ENCODE results near the gene FOXP4. TPM values are rescaled to one million over a fixed set of nuclear protein-coding genes. Genes with fewer than 3 reads are reported as not detected.

FOXP4 gene
- total RNA-seq, 1 donor from 2014 or later: 2.7 TPM

- no peak overlapping the region for H3K4me3 ChIP-seq
- H3K4me2 ChIP-seq: peak overlapping the region; percentile 47
- Mint-ChIP-seq H3K9me3 (no peaks in the 10 kb centered on the region), H3K27ac (peak overlapping the region; percentile 86), H3K4me3 (no peak overlapping the region), H3K36me3 (no peaks in the 10 kb centered on the region), H3K4me1 (peaks cover 63% of the 10 kb centered on the region), H3K27me3 (ENCODE audit: insufficient read depth, low read depth) (peaks cover 22% of the 10 kb centered on the region)
- H3K27ac ChIP-seq: no peak overlapping the region
- H2AFZ ChIP-seq (replicated peaks): no peak overlapping the region
- no peak overlapping the region for H3K9ac ChIP-seq
- H3K27me3 ChIP-seq: peaks cover 75% of the 10 kb centered on the region
- H3K36me3 ChIP-seq: no peaks in the 10 kb centered on the region
- no peak for DNase-seq (ENCODE audit: low spot score)
- no peak for TF ChIP-seq CTCF (IDR thresholded peaks at IDR 0.05)
- TF ChIP-seq EZH2phosphoT487 (IDR thresholded peaks at IDR 0.05): no peak
- TF ChIP-seq EZH2 (IDR thresholded peaks at IDR 0.05): no peak
- H3F3A ChIP-seq (ENCODE audit: low read depth): peaks cover 24% of the 10 kb centered on the region
- peaks cover 5% of the 10 kb centered on the region for H4K20me1 ChIP-seq (ENCODE audit: low read depth)
- H3K79me2 ChIP-seq (ENCODE audit: low read depth): no peaks in the 10 kb centered on the region
- H3K9me3 ChIP-seq (ENCODE audit: low read depth): no peaks in the 10 kb centered on the region
- H3K4me1 ChIP-seq: peaks cover 32% of the 10 kb centered on the region
These were observed 22.1 kb upstream of the FOXP4 start for GRCh38 chr6:41523915-41524633.

GRCh38 chr6:41524634-41525011 lies 21.6 kb upstream of the FOXP4 start:
- no peaks in the 10 kb centered on the region for H3K79me2 ChIP-seq (ENCODE audit: low read depth)
- H3K9me3 ChIP-seq (ENCODE audit: low read depth): no peaks in the 10 kb centered on the region
- H3K4me2 ChIP-seq: peak overlapping the region; percentile 47
- Mint-ChIP-seq H3K27me3 (ENCODE audit: insufficient read depth, low read depth) (peaks cover 22% of the 10 kb centered on the region), H3K4me1 (peaks cover 61% of the 10 kb centered on the region), H3K27ac (peak overlapping the region; percentile 86), H3K4me3 (no peak overlapping the region), H3K9me3 (no peaks in the 10 kb centered on the region), H3K36me3 (no peaks in the 10 kb centered on the region)
- H3K27me3 ChIP-seq: peaks cover 79% of the 10 kb centered on the region
- H2AFZ ChIP-seq (replicated peaks): no peak overlapping the region
- H3K4me1 ChIP-seq: peaks cover 28% of the 10 kb centered on the region
- no peak overlapping the region for H3K9ac ChIP-seq
- no peak overlapping the region for H3K27ac ChIP-seq
- H3K4me3 ChIP-seq: no peak overlapping the region
- TF ChIP-seq EZH2 (IDR thresholded peaks at IDR 0.05): no peak
- TF ChIP-seq EZH2phosphoT487 (IDR thresholded peaks at IDR 0.05): no peak
- no peak for TF ChIP-seq CTCF (IDR thresholded peaks at IDR 0.05)
- H3F3A ChIP-seq (ENCODE audit: low read depth): peaks cover 25% of the 10 kb centered on the region
- no peaks in the 10 kb centered on the region for H3K36me3 ChIP-seq
- H4K20me1 ChIP-seq (ENCODE audit: low read depth): peaks cover 5% of the 10 kb centered on the region
- DNase-seq (ENCODE audit: low spot score): no peak

GRCh38 chr6:41527721-41528408 lies 18.3 kb upstream of the FOXP4 start:
- TF ChIP-seq EZH2phosphoT487 (IDR thresholded peaks at IDR 0.05) (no peak), EZH2 (IDR thresholded peaks at IDR 0.05) (no peak)
- H3K27ac Mint-ChIP-seq: peak overlapping the region; percentile 51
- Histone ChIP-seq H3F3A (ENCODE audit: low read depth) (peaks cover 25% of the 10 kb centered on the region), H3K9ac (no peak overlapping the region), H2AFZ (replicated peaks) (peak overlapping the region; percentile 2), H3K9me3 (ENCODE audit: low read depth) (no peaks in the 10 kb centered on the region), H3K79me2 (ENCODE audit: low read depth) (no peaks in the 10 kb centered on the region), H4K20me1 (ENCODE audit: low read depth) (peaks cover 5% of the 10 kb centered on the region), H3K4me3 (no peak overlapping the region), H3K36me3 (no peaks in the 10 kb centered on the region), H3K4me2 (peak overlapping the region; percentile 75), H3K27ac (no peak overlapping the region), H3K4me1 (peaks cover 24% of the 10 kb centered on the region), H3K27me3 (peaks cover 86% of the 10 kb centered on the region)
- no peaks in the 10 kb centered on the region for H3K9me3 Mint-ChIP-seq
- peaks cover 25% of the 10 kb centered on the region for H3K27me3 Mint-ChIP-seq (ENCODE audit: insufficient read depth, low read depth)
- no peaks in the 10 kb centered on the region for H3K36me3 Mint-ChIP-seq
- DNase-seq (ENCODE audit: low spot score): peak; percentile 65
- peaks cover 71% of the 10 kb centered on the region for H3K4me1 Mint-ChIP-seq
- no peak overlapping the region for H3K4me3 Mint-ChIP-seq

Measured in neural progenitor cell (in vitro differentiated cells).